Stimulated activated CD4-positive, alpha-beta T cell treated with anti-CD3 and anti-CD28 coated beads, Interleukin-1b, Interleukin-23, amount 100 ng/mL, for 1 hour (primary cell): ENCODE measurements around the gene GSTP1.
A peak's percentile ranks its signal among the peaks of the same experiment; 100 is the strongest.
"Not testable (repeated sequence)": the region's sequence is repeated elsewhere in the genome, so short reads cannot be mapped to it uniquely, and the experiment has no call there.

Experiments
- DNase-seq, 2 donors: peaks; one replicate each; pipeline ENCODE4 v3.0.0-alpha.2; 2020; ENCODE audit warnings: low read depth in 2 of 2

GSTP1 gene

GRCh38 chr11:67583247-67584204 lies at the start of gene GSTP1:
GSTP1 (plus strand) TSS chr11:67583812; CDS start chr11:67583844, 32 bp downstream.
- DNase-seq, result peak; percentile 36 to 64

DNA sequence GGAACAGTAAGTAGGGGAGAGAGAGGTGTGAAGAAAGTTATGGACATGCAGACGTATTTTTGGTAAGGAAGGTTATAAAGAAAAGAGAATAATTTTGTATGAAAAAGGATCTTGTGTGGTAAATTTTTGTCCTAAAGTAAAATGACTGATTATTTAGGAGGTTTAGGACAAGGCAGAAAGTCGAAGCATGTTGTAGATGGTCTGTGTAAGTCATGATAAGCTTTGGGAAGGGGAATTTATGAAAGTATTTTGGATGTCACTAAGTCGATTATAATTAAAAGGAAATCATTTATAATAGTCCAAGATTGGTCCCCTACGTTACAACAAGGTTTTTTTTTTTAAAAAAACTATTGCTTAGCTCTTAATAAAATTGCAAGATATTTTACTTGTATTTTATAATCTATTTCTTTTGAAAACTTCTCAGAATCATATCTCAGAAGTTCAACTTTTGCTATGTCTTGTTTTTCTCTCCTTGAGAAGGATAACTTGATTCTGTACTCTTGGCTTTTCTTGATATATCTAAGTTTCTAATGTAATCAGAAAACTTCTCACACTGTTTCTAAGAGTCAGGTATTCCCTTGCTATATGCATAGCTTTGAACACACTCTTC lies 49.4 kb upstream of the GSTP1 start:
- no peak for DNase-seq

DNA sequence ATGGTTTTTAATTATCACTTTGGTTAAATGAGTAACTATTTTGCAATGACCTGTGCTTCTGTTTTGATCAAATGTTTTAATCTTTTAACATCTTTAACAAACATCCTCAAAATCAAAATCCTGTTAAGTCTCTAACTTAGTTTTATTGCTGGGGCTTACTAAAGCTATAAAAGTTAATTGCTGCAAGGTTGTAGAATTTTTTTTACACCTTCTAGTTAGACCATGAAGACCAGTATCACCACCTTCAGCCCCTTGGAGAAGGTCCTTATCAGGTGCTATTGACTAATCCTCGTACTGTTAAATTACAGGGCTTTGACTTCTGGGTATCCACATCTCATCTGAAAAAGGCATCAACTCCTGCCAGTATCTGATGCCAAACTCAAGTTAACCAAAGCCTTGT lies 48.1 kb upstream of the GSTP1 start:
- DNase-seq, result no peak

DNA sequence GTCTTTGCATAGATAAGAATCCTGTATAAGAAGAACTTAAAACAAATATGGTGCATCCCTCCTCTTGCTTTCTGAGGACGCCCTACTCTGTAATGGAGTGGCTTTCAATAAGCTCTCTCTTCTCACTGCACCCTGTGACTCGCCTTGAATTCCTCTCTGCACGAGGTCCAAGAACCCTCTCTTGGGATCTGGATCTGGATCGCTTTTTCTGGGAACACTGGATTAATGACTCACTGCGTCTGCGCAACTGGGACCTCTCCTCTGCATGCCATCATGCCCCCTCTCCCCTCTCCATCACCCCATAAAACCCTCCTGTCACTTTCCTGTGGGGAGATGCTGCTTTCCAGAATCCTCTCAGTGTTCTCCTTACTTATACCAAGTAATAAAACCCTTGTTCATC lies 45.3 kb upstream of the GSTP1 start:
- DNase-seq, result no peak

- DNase-seq, result no peak
These were observed 44.6 kb upstream of the GSTP1 start for GRCh38 chr11:67538823-67539505.

DNA sequence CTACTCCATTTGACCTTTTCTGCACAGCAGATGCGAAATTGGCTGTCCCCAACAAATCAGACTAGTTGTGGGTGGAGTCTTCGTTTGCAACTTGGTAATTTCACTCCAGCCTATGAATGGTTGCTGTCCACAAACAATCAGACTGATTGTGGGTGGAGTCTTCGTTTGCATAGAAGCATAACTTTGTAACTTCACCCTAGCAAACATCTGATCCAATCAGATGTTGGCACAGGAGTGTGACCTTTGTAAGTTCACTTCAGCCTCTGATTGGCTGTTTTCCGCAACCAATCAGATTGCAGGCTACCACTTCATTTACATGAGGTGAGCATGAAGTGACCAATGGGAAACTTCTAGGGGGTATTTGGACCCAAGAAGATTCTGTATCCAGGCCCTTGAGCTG lies 44.1 kb upstream of the GSTP1 start:
- DNase-seq, result no peak

DNA sequence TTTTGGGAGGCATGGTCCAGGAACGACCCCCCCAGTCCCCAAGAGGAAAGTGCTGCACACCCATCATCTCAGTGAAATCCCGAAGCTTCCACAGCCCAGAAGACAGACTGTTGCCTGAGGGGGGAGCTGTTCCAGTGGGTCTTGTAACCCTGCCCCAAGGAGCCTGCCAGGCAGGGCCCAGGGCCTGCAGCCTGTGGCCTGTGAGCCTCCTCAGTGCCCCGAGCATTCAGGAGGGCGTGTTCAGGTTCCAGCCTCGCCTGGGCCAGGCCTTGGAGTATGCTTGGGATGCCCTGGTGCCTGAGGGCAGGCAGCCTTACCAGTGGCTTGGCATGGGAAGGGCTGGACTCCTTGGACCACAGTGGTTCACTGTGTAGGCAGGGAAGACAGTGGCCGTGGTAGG lies 42.4 kb upstream of the GSTP1 start:
- DNase-seq, result no peak

GRCh38 chr11:67542169-67542568 lies 41.4 kb upstream of the GSTP1 start:
- no peak for DNase-seq

DNA sequence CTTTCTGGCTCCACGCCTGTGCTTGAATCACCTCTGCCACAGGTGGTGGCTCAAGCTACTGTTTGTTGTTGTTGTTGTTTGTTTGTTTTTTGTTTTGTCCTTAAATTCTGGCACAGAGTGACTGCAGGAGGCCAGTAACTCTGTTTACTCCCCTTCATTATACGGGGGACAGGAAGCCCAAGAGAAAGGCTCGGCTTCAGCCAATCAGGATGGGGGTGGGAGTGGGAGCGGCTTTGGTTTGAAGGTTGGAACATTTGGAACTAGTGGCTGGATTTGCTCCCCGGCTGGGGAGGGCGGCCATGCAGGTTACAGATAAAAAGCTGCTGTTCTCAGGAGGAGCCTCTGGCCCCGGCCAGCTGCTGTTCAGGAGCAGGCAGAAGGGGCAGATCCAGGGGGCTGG lies 40.6 kb upstream of the GSTP1 start:
- no peak for DNase-seq

- DNase-seq, result no peak
These were observed 40.0 kb upstream of the GSTP1 start for GRCh38 chr11:67543585-67543984.

GRCh38 chr11:67544616-67545242 lies 38.9 kb upstream of the GSTP1 start:
- no peak for DNase-seq

DNA sequence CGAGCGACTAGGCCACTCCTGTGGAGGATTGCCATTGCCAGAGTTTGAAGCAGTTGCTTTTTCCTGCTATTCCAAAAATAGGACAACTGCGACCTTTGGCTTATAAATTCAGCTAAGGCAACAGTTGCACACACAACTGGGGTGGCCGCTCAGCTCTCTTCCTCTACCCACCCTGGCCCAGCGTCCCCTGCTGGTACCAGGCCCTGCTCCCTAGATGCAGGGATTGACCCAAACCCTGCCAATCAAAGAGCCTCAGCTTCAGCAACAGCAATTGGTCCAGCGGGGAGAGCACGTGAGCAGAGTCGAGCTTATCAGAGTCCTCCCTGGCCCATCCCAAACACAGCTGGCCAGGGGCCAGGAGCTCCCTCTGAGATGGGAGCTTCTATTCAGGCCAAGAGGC lies 38.3 kb upstream of the GSTP1 start:
- no peak for DNase-seq

DNA sequence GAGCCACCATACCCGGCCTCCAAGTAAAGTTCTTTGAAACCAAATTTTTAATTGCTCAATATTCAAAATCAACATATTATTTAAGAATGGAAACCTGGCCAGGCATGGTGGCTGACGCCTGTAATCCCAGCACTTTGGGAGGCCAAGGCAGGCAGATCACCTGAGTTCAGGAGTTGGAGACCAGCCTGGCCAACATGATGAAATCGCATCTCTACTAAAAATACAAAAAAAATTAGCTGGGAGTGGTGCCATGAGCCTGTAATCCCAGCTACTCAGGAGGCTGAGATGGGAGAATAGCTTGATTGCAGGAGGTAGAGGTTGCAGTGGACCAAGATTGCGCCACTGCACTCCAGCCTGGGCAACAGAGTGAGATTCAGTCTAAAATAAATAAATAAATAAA lies 35.5 kb upstream of the GSTP1 start:
- not testable (repeated sequence) for DNase-seq

- DNase-seq, result no peak
These were observed 35.0 kb upstream of the GSTP1 start for GRCh38 chr11:67548555-67549110.

DNA sequence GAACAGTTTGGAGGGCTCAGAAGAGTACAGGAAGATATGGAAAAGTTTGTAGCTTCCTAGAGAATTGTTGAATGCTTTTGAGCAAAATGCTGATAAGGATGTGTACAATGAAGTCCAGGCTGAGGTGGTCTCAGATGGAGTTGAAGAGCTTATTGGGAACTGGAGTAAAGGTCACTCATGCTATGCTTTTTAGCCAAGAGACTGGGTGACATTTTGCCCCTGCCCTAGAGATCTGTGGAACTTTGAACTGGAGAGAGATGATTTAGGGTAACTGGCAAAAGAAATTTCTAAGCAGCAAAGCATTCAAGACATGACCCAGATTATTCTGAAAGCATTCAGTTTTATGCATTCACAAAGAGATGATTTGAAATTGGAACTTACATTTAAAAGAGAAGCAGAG lies 32.5 kb upstream of the GSTP1 start:
- DNase-seq, result no peak

GRCh38 chr11:67551697-67552096 lies 31.9 kb upstream of the GSTP1 start:
- DNase-seq, result not testable (repeated sequence)

GRCh38 chr11:67556244-67556643 lies 27.4 kb upstream of the GSTP1 start:
- DNase-seq, result no peak

GRCh38 chr11:67558084-67558772 lies 25.4 kb upstream of the GSTP1 start:
- no peak for DNase-seq

DNA sequence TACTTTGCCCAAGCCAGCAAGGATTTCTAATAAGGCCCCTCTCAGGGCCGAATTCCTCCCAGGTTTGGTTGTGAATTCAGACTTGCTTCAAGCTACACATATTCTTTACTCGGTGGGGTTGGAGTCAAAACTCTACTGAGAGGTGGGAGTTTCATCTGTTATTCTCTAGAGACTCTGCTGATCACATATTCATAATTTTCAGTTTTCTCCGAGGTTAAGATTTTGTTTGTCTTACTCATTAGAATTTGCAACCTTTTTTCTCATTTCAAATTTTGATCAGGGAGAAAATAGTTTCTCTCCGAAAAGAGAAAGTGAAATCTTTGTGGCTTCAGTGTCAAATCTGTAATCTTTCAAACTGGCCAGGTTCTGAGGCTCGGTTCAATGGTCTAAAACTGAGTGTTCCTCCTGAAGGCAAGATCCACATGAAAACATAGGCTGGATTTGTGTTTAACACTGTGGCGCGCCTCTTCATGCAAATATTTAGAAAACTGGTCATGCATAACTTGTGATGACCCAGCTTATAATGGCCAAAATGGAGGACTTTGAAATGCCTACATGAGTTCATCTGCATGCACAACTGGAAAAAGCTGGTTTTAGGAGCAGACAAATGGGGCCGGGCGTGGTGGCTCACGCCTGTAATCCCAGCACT lies 21.5 kb upstream of the GSTP1 start:
- DNase-seq, result no peak

DNA sequence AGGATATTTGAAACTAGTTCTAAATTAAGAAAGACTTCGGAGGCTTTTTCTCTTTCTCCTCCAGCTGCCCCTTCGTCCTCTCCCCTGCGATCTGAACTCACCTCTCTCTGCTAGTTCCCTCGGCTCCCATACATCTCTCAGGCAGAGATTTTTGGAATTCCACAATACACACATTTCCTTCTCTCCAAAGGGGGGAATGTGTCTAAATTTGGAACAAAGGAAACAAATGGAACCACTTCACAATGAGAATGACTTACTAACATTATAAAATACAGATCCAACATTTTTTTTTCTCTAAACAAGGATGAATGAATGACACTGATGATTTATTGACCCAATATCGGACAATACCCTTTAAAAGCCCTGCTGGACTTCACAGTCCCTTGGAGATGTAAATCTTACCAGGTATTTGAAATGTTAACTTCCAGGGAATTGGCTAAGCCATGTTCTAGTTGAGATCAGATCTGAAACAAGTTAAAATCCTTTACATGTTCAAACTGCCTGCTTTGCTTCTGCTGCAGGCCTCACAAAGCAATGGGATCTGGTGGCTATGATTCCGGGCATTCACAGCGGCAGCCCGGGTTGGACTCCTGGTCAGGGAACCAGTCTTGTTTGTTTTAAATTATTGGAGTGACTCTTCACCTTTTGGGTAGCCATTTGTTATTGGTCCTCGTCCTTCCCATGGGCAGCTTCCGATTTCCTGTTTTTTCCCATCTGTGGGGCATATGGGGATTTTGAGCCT lies 20.5 kb upstream of the GSTP1 start:
- no peak for DNase-seq
